B cell (primary cell): Measurements from ENCODE around the gene RTP1.

ENCODE experiments used
- CTCF ChIP-seq: fragments of 200-600 bp; IDR thresholded peaks from one replicate; pipeline ENCODE4 v1.8.0; 2022; ENCODE audit warnings: antibody characterized with exemption, mild to moderate bottlenecking
- EZH2 ChIP-seq: IDR thresholded peaks from 2 replicates; pipeline ENCODE4 v1.6.1; 2012; ENCODE audit warnings: borderline replicate concordance, low read depth, mild to moderate bottlenecking, moderate library complexity, low read length; ENCODE audit not compliant: insufficient read depth, poor library complexity, severe bottlenecking

- TF ChIP-seq EZH2 (no peak), CTCF (no peak)
Observed at GRCh38 chr3:187185759-187186158, 11.5 kb upstream of the RTP1 start.
